ENCODE results near the gene CDK2AP2. TPM values are rescaled to one million over a fixed set of nuclear protein-coding genes. Genes with fewer than 3 reads are reported as not detected.
"Not testable (repeated sequence)": the region's sequence is repeated elsewhere in the genome, so short reads cannot be mapped to it uniquely, and the experiment has no call there.

Gene CDK2AP2
- total RNA-seq, 1 donor from 2014 or later, result 14.8 TPM

DNA sequence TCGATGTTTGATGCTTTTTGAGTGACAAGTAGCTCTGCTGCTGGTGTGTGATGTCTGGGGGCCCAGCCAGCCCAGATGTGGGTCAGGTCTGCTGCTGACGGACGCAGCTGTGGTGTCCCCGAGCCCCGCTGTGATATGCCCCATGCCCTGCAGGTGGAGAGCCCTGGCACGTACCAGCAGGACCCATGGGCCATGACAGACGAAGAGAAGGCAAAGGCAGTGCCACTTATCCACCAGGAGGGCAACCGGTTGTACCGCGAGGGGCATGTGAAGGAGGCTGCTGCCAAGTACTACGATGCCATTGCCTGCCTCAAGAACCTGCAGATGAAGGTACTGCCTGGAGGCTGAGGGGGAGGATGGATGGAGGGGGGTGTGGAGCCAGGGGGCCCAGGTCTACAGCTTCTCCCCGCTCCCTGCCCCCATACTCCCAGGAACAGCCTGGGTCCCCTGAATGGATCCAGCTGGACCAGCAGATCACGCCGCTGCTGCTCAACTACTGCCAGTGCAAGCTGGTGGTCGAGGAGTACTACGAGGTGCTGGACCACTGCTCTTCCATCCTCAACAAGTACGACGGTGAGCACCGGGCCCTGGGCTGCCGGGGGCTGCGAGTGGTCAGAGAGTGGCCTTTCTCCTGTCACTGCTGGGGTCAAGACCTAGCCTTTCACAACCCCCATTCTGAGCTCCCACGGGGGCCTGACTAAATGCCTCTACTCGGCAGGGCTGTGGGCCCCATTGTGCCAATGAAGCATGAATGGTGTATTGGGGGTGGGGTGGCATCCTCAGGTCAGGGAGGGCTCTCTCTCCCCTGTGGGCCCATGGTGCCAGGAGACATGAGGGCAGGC lies 17.9 kb downstream of the CDK2AP2 start:
- DNase-seq (ENCODE audit: low read depth, low spot score), result no peak

DNA sequence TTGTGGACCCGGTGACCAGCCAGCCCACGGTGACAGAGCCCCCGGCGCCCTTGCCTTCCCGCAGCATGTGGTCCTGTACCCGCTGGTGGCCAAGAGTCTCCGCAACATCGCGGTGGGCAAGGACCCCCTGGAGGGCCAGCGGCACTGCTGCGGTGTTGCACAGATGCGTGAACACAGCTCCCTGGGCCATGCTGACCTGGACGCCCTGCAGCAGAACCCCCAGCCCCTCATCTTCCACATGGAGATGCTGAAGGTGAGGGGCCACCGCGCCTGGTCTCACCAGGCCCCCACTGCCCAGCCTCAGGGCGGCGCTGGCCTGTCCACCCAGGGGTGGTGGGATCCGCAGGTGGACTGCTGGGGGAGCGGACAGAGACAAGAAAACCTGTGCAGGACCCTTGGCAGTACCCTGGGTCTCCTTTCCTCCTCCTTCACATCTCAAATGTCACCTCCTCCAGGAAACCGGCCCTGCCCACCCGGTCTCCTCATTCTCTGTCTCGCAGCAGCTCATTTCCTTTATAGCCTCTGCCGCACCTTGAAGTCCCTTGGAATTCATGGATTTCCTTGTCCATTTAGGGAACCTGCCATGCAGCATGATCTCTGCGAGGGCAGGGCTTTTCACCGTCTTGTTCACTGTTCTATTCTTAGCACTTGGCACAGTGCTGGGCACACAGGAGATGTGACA lies 18.6 kb downstream of the CDK2AP2 start:
- no peak for DNase-seq (ENCODE audit: low read depth, low spot score)

DNA sequence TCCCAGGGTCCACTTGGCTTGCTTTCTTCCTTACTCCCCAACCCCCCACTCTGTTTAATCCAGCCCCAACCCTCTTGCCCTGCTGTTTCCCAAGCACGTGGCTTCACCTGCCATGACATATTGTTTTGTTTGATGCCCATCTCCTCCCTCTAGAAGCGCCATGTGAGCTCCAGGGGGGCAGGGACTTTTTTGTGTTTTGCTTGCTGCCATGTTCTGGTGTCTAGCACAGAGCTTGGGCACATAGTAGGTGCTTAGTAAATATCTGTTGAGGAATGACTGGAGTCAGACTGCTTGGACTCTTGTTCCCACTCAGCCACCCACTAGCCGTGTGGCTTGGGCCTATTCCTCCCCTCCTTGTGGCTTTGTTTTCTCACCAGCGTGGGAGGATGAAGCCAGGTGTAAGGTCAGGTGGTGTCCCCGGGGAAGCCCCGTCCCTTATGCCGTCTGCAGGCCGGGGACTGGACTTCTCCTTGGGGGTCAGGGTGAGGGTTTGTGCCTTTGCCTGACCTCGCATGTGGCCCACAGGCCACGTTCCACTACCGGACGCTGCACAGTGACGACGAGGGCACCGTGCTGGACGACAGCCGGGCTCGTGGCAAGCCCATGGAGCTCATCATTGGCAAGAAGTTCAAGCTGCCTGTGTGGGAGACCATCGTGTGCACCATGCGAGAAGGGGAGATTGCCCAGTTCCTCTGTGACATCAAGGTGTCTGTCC lies 21.3 kb downstream of the CDK2AP2 start:
- no peak for DNase-seq (ENCODE audit: low read depth, low spot score)

DNA sequence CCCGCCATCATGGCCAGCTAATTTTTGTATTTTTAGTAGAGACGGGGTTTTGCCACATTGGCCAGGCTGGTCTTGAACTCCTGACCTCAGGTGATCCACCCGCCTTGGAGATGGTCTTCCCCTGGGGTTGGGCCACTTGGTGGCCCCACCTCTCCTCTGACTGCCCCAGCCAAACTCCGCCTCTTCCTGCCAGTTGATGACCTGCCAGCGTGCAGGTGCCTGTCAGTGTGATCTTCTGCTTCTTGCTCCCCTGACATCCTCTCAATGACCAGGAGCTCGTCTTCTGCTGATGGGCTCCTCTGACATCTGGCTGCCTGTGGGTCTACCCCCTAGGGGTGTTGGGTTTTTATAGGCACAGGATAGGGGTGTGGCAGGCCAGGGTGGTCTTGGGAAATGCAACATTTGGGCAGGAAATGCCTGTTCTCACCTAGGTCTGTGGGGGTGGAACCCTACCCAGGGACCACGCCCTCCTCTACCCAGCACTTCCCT lies 22.0 kb downstream of the CDK2AP2 start:
- DNase-seq (ENCODE audit: low read depth, low spot score), result not testable (repeated sequence)

DNA sequence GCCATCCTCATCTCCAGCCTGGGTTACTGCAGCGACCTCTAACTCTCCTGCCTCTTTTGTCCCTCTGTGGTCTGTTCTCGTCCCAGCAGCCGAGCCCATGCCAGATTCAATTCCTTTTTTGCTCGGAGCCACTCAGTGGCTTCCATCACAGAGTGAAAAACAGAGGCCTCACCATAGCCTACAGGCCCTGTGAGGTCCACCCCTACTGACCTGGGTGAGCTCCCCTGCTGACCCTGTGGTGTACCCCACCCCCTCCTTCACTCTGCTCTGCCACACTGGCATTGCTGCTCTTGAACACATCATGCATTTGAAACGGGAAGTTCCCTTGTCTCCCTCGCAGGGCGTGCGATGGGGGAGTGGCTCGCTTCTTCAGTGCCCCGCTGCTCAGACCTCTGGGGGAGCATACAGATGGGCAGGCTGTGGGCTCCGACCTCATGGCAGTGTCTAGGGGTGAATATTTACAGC lies 23.1 kb downstream of the CDK2AP2 start:
- no peak for DNase-seq (ENCODE audit: low read depth, low spot score)

DNA sequence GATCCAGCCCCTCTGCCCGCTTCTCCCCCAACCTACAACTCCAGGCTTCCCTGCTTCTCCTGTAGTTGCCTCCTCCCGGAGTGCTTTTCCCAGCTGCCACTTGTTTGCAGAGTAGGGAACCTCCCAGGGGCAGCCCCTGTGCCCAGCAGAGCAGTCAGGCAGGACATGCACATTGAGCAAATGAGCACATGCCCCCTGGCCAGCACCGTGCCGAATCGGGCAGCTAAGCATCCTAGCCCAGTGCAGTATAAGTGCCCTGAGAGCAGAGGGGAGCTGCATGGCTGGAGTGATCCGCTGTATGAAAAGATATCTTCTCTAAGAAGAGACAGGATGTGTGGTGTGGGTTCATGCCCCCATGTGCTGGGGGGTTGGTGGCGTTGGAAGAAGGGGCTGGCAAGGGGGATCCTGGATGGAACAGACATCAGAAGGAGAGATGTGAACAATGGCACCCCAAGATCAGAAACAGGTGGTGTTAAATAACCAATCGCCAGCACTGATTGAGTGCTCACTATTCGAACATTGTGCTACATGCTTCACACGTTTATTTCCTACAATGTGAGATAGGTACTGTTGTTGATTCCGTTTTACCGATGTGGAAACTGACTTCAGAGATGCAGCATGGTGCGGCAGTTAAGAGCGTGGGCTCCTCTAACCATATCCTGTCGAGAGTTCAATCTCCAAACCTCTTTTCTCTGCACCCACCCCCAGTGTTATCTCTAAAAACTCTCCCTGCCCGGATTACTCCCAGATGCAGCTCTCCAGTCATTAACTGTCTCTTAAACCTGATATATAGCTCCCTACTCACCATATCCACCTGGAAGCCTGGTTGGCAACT lies 23.9 kb downstream of the CDK2AP2 start:
- no peak for DNase-seq (ENCODE audit: low read depth, low spot score)

DNA sequence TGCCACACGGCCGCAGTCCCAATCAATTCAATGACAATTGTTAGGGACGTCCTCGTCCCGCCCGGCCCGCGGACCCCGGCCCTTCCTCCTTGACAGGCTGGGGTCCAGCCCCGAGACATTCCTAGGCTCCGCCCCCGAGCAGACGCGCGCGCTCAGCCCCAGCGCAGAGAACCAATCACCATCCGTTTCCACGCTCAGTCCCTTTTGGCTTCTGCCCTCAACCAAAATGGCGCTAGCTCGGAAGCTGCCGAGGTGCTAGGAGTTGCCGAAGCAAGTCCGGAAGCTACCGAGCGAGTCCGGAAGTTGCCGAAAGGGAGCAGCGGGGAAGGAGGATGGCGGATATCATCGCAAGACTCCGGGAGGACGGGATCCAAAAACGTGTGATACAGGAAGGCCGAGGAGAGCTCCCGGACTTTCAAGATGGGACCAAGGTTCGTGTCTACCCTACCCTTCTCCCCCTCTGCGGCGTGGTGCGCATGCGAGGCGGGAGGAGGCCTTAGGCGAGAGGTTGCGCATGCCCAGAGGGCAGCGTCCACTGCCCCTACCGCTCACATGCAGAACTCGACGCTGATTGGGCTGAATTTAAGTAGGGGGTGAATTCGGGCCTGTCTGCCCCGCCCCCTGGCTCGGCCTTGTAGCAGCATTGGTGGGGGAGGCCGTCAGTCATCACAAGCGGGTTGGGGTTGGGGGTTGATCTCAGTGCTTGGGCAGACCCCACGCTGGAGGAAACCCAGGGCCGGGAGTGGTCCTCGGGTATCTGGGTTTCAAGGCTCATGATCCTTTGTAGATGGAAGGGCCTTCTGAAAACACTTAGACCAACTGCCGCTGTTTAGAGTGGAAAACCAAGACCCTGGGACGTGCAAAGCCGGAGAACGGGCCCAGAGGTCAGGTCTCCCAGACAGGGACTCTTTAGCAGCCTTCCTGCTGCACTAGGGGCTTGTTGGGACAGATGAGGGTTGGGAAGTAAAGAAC lies 24.8 kb downstream of the CDK2AP2 start, which contains the start of gene AIP:
AIP (plus strand) TSS at position 200 of the 972 bp plus-strand sequence; CDS start at position 333, 133 bp downstream.
- peak; percentile 87 for DNase-seq (ENCODE audit: low read depth, low spot score)

DNA sequence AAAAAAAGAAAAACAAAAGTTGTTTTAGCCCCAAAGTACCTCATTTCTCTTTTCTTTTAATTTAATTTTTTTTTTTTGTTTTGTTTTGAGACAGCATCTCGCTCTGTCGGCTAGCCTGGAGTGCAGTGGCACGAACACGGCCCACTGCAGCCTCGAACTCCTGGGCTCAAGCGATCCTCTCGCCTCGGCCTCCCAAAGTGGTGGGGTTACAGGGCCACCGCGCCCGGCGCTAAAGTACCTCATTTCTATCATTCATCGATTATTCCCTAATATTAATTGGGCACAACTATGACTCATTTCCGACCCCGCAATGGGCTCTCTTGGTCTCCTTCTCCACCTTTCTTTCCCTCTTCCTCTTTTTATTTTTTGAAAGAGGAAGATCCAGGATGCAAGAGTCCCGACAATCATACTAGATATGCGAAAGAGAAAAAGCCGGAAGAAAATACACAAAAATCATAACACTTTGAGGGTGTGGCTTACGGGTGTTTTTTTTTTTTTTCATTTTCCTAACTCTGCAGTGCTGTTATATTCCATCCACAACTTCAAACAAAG lies 25.6 kb downstream of the CDK2AP2 start:
- no peak for DNase-seq (ENCODE audit: low read depth, low spot score)

DNA sequence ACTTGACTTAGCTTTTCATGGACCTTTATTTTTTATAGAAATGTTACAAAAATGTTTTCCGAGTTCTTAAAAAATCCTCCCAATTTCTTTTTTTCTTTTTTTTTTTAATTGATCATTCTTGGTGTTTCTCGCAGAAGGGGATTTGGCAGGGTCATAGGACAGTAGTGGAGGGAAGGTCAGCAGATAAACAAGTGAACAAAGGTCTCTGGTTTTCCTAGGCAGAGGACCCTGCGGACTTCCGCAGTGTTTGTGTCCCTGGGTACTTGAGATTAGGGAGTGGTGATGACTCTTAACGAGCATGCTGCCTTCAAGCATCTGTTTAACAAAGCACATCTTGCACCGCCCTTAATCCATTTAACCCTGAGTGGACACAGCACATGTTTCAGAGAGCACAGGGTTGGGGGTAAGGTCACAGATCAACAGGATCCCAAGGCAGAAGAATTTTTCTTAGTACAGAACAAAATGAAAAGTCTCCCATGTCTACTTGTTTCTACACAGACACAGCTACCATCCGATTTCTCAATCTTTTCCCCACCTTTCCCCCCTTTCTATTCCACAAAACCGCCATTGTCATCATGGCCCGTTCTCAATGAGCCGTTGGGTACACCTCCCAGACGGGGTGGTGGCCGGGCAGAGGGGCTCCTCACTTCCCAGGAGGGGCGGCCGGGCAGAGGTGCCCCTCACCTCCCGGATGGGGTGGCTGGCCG lies 30.5 kb downstream of the CDK2AP2 start:
- not testable (repeated sequence) for DNase-seq (ENCODE audit: low read depth, low spot score)

DNA sequence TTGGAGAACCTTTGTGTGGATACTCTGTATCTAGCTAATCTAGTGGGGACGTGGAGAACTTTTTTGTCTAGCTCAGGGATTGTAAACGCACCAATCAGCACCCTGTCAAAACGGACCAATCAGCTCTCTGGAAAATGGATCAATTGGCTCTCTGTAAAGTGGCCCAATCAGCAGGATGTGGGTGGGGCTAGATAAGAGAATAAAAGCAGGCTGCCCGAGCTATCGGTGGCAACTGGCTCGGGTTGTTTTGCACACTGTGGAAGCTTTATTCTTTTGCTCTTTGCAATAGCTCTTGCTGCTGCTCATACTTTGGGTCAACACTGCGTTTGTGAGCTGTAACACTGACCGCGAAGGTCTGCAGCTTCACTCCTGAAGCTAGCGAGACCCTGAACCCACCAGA lies 31.3 kb downstream of the CDK2AP2 start:
- not testable (repeated sequence) for DNase-seq (ENCODE audit: low read depth, low spot score)

DNA sequence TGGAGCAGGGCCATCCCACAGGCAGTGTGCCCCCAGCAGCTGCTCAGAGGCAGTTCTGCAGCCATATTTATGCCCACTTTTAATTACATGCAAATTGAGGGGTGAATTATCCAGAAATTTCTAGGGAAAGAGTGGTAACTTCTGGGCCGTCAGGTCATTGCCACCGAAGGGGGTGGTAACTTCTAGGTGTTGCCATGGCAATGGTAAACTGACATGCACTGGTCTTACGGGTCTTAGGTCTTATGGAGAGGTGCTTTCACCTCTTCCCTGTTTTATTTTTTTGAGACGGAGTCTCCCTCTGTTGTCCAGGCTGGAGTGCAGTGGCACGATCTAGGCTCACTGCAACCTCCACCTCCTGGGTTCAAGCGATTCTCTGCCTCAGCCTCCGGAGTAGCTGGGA lies 35.1 kb downstream of the CDK2AP2 start:
- no peak for DNase-seq (ENCODE audit: low read depth, low spot score)

DNA sequence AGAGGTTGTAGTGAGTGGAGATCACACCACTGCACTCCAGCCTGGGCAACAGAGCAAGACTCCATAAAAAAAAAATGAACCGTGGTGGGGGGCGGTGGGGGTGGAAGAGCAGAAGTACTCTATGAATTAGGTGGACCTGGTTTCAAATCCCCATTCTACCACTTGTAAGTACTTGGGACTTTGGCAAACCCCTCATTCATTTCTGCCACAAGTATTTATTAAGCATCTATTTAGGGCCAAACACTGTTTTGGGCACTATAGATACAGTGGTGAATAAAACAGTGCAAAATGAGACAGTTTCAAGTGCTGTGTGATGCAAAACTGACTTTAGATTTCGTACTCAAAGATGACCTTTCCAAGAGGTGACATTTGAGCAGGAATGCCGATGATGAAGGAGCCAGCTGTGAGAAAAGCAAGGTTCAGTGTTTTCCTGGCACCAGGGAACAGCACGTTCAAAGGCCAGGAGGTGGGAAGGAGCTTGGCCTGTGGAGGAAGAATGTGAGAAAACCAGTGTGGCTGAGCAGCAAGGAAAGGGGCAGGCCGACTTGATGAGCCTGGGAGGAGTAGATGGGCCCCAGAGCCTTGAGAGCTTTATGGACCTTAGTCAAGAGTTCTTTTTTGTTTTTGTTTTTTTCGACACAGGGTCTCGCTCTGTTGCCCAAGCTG lies 37.5 kb downstream of the CDK2AP2 start:
- DNase-seq (ENCODE audit: low read depth, low spot score), result no peak

DNA sequence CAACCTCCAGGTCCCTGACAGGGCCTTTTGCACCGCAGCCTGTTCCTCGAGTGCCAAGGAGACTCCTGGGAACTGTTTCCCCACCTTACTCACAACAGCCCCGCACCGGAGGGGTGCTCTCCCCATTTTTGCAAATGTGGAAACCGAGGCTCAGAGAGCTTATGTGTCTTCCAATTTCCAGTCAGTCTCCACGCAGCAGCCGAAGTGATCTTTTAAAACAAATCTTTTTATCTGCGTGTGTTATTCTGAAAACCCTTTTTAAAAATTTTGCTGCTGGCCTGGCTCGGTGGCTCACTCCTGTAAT lies 38.5 kb downstream of the CDK2AP2 start:
- DNase-seq (ENCODE audit: low read depth, low spot score), result no peak

DNA sequence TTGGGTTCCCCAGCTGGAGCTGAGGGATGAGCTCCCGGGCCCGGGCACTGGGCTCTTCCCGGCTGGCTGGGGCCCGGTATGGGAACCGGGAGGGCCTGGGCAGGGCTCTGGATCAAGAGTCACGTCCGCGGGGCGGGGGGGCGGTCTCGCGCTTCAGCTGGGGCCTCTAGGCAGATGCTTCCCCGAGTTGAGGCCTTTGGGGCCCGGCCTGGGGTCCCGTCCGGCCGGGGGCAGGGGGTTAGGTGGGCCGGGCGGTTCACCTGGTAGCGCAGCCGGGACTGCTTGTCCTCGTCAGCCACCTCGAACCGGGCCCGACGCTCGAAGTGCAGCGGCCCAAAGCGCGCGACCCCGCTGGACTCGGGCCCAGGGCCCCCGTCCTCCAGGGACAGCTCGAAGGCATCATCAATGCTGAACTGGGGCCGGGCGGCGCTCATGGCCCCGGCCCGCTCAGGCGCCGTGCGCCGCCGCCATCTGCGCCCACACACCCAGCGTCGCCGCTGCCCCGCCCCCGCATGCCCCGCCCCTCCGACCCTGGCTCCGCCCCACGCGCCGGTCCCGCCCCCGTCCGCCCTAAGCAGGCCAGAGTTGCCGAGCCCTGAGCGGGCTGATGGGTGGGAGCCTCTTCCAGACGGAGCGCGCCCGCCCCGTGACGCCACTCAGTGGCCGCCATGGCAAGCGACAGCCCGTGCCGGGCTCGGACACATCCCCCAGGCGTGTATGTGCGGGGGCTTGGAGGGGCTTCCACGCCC lies 39.0 kb downstream of the CDK2AP2 start, which contains the start of gene TMEM134:
TMEM134 (minus strand) TSS at position 493 of the 749 bp plus-strand sequence; CDS start at position 434, 59 bp downstream.
- peak; percentile 73 for DNase-seq (ENCODE audit: low read depth, low spot score)

DNA sequence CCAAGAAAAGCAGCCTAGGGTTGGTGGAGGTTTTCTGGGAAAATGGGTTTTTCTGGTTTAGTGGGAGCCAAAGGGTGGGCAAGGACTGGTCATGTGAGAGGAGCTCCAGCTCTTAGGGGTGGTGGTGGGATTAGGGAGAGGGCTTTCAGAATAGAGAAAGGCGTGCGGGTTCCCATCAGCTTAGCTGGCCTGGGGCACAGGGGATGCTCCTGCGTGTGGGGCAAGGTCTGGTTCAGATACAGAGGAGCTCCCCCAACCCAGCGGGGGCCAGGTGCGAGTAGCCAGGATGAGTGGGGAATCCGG lies 39.6 kb downstream of the CDK2AP2 start:
- DNase-seq (ENCODE audit: low read depth, low spot score), result no peak

DNA sequence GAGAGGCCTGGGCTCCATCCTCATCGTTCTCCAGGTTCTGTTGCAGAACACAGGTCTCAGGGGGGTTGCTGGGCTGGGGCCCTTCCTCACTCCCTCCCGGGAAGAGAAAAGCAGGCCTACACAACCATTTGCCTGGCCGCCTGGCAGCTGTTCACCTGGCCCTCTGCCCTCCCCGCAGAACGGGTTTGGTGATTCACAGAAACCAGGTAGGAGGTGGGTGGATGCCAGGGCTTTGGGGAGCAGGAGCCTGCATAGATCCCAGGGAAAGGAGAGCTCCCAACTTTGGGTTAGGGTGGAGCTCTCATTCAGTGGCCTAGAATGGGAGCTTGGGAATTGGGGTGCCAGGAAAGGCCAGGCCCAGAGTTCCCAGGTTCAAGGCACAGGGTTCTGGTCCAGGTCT lies 39.9 kb downstream of the CDK2AP2 start:
- DNase-seq (ENCODE audit: low read depth, low spot score), result no peak

DNA sequence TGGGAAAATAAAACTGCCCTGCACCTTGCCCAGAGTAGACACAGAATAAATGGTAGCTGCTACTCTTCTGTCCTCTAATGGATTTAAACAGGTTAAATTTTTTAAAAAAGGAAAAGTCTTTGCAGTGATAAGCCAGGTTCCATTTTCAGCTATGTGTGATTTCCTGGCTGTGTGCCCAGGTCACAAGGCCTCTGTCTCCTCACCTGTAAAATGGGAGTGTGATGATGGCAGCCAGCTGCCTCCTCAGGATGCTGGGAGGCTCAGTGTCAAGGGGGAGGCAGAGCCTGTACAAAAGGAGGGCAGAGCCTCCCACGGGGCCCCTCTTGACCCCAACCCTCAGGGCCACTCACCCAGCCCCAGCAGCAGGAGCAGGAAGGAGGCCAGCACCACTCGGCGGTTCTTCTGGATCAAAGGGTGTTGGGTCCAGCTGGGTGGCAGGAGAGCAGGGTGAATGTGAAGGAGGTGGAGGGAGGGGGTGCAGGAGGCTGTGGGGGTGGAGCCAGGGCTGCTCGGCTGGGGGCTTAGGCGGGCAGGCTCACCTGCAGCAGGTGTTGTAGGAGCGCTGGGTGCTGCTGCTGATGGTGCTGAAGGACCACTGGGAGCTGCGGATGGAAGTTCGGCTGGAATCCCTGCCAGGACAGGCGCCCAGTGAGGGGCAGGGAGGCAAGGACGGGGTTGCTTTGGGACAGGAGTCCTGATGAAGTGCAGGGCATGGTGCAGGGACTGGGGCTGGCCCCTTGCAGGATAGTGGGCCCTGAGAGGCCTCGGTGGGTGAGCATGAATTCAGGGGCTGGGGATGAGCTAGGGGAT lies 40.8 kb downstream of the CDK2AP2 start:
- DNase-seq (ENCODE audit: low read depth, low spot score), result no peak
